ENCODE measurements around the gene ZSWIM1. TPM values are rescaled to one million over a fixed set of nuclear protein-coding genes. Genes with fewer than 3 reads are reported as not detected.

Gene ZSWIM1
- total and polyA plus RNA-seq, 2 donors (not counting 1 experiment from before 2014, with no cell fraction given): 5.4 to 15.7 TPM

GRCh38 chr20:45902199-45902701 lies 21.2 kb downstream of the ZSWIM1 start:
- intact Hi-C loops (cut with micrococcal nuclease): no loop called here
- H3K27me3 ChIP-seq (replicated peaks in 1 of 4; ENCODE audit: control extremely low read depth in 1 of 4, control insufficient read depth in 3 of 4, insufficient read depth in 4 of 4, low read length in 3 of 4): no peaks in the 10 kb centered on the region
- no peak overlapping the region for H3K4me2 ChIP-seq (replicated peaks; ENCODE audit: low read depth, low read length, poor library complexity, severe bottlenecking)
- no peak for ATAC-seq (ENCODE audit: low read depth)
- no peak overlapping the region for H2AFZ ChIP-seq (ENCODE audit: insufficient read depth, low read depth, low read length, poor library complexity, severe bottlenecking)
- no peaks in the 10 kb centered on the region for H3K9me3 ChIP-seq (ENCODE audit: control extremely low read depth in 1 of 3, control insufficient read depth in 2 of 3, insufficient read depth in 1 of 3, low read length in 2 of 3)
- no peak overlapping the region for H3K9ac ChIP-seq (ENCODE audit: low read length)
- no peak overlapping the region for H3K4me3 ChIP-seq (ENCODE audit: control extremely low read depth in 1 of 5, extremely low read depth in 1 of 5, insufficient read depth in 1 of 5, low read depth in 2 of 5, low read length in 4 of 5)
- TF ChIP-seq CTCF (IDR thresholded peaks at IDR 0.05) (no peak), EZH2 (IDR thresholded peaks at IDR 0.05; ENCODE audit: borderline replicate concordance, insufficient read depth, low read depth, low read length, poor library complexity, severe bottlenecking) (no peak)
- Mint-ChIP-seq H3K4me3 (no peak overlapping the region), H3K4me1 (peaks cover 9% of the 10 kb centered on the region), H3K27ac (no peak overlapping the region), H3K27me3 (no peaks in the 10 kb centered on the region), H3K9me3 (ENCODE audit: insufficient read depth) (no peaks in the 10 kb centered on the region)
- DNase-seq: no peak
- H3K4me1 ChIP-seq (ENCODE audit: control insufficient read depth in 2 of 2, insufficient read depth in 2 of 2, low read length in 2 of 2): peaks cover 0 to 7% of the 10 kb centered on the region in 2 donors
- no peak overlapping the region for H3K27ac ChIP-seq (ENCODE audit: low read length in 2 of 2)
- peaks cover 0 to 8% of the 10 kb centered on the region in 2 experiments for H3K36me3 ChIP-seq (replicated peaks in 1 of 2; ENCODE audit: control extremely low read depth in 1 of 2, control insufficient read depth in 1 of 2, extremely low read depth in 1 of 2, insufficient read depth in 2 of 2, low read length in 1 of 2)
- CTCF ChIA-PET: interaction anchor here (0.6 to 1.4 kb wide), 2 partner anchors 68 to 204 kb away, joined by 3 to 4 read pairs; no protein-coding TSS in a partner anchor
- no peaks in the 10 kb centered on the region for H4K20me1 ChIP-seq (ENCODE audit: control insufficient read depth, insufficient read depth, low read length, poor library complexity, severe bottlenecking)
- WGBS (ENCODE audit: insufficient coverage): 82% methylated on average over 14 of the region's 14 CpGs
- POLR2A ChIA-PET: no interaction called here
- H3K79me2 ChIP-seq (ENCODE audit: control insufficient read depth, insufficient read depth, low read length): no peaks in the 10 kb centered on the region

- no peaks in the 10 kb centered on the region for H3K27me3 ChIP-seq (replicated peaks in 1 of 4; ENCODE audit: control extremely low read depth in 1 of 4, control insufficient read depth in 3 of 4, insufficient read depth in 4 of 4, low read length in 3 of 4)
- DNase-seq: no peak
- H3K4me3 ChIP-seq (ENCODE audit: control extremely low read depth in 1 of 5, extremely low read depth in 1 of 5, insufficient read depth in 1 of 5, low read depth in 2 of 5, low read length in 4 of 5): no peak overlapping the region
- no peaks in the 10 kb centered on the region for H3K79me2 ChIP-seq (ENCODE audit: control insufficient read depth, insufficient read depth, low read length)
- H3K9ac ChIP-seq (ENCODE audit: low read length): no peak overlapping the region
- H3K4me2 ChIP-seq (replicated peaks; ENCODE audit: low read depth, low read length, poor library complexity, severe bottlenecking): no peak overlapping the region
- no peaks in the 10 kb centered on the region for H3K9me3 Mint-ChIP-seq (ENCODE audit: insufficient read depth)
- H4K20me1 ChIP-seq (ENCODE audit: control insufficient read depth, insufficient read depth, low read length, poor library complexity, severe bottlenecking): no peaks in the 10 kb centered on the region
- WGBS (ENCODE audit: insufficient coverage): 69% methylated on average over 11 of the region's 16 CpGs
- H3K4me1 Mint-ChIP-seq: peaks cover 9% of the 10 kb centered on the region
- H3K4me1 ChIP-seq (ENCODE audit: control insufficient read depth in 2 of 2, insufficient read depth in 2 of 2, low read length in 2 of 2): peaks cover 0 to 7% of the 10 kb centered on the region in 2 donors
- no peak overlapping the region for H2AFZ ChIP-seq (ENCODE audit: insufficient read depth, low read depth, low read length, poor library complexity, severe bottlenecking)
- TF ChIP-seq EZH2 (IDR thresholded peaks at IDR 0.05; ENCODE audit: borderline replicate concordance, insufficient read depth, low read depth, low read length, poor library complexity, severe bottlenecking) (no peak), CTCF (IDR thresholded peaks at IDR 0.05) (no peak)
- H3K36me3 ChIP-seq (replicated peaks in 1 of 2; ENCODE audit: control extremely low read depth in 1 of 2, control insufficient read depth in 1 of 2, extremely low read depth in 1 of 2, insufficient read depth in 2 of 2, low read length in 1 of 2): no peaks in the 10 kb centered on the region
- H3K4me3 Mint-ChIP-seq: no peak overlapping the region
- H3K27ac Mint-ChIP-seq: no peak overlapping the region
- H3K27me3 Mint-ChIP-seq: no peaks in the 10 kb centered on the region
- ATAC-seq (ENCODE audit: low read depth): no peak
- intact Hi-C loops (cut with micrococcal nuclease): no loop called here
- CTCF ChIA-PET: interaction anchor here (1.0 kb wide), 1 partner anchor 17 kb away, joined by 7 read pairs; no protein-coding TSS in a partner anchor
- no peaks in the 10 kb centered on the region for H3K9me3 ChIP-seq (ENCODE audit: control extremely low read depth in 1 of 3, control insufficient read depth in 2 of 3, insufficient read depth in 1 of 3, low read length in 2 of 3)
- POLR2A ChIA-PET: no interaction called here
- H3K27ac ChIP-seq (ENCODE audit: low read length in 2 of 2): no peak overlapping the region
These were observed 23.8 kb downstream of the ZSWIM1 start for GRCh38 chr20:45904583-45905504.
